HG03025 (cell line): Measurements from ENCODE around the gene GLT1D1.
"Not testable (repeated sequence)": the region's sequence is repeated elsewhere in the genome, so short reads cannot be mapped to it uniquely, and the experiment has no call there.

ENCODE experiments used
- ATAC-seq: cut with Tn5 transposase; IDR thresholded peaks from one replicate; pipeline ENCODE4 v1.9.1; 2021; ENCODE audit warnings: mild to moderate bottlenecking, moderate library complexity; ENCODE audit not compliant: unreplicated experiment, low FRiP score

GLT1D1 gene

DNA sequence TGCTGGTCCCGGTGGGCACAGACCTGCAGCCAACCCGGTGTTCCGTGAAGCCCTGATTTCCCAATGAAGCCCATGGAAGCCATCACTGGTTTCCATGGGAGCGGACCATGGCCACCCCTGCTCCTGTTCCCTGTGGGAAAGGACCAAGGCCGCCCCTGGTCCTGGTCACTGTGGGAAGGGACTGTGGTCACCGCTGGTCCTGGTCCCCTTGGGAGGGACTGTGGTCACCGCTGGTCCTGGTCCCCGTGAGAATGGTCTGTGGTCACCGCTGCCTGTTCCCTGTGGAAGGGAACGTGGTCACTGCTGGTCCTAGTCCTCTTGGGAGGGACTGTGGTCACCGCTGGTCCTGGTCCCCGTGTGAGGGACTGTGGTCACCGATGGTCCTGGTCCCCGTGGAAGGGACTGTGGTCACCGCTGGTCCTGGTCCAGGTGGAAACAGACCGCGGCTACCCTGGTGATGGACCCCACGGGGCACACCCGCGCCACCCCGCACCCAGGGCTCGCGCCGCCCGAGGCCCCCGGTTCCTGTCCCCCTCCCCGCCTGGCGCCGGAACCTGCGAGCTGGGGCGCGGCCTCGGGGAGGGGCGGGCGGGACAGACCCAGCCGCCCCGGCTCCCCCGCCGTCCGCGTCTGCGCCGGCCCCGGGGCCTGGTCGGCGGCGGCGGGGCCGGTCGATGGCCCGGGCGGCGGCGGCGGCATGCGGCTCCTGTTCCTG lies at the start of gene GLT1D1:
TSS of gene GLT1D1 (plus strand) at position 594 of the 715 bp plus-strand sequence. CDS start at position 698, 104 bp downstream.
- no peak for ATAC-seq

GRCh38 chr12:128803788-128804187 lies 49.5 kb upstream of the GLT1D1 start:
- ATAC-seq = no peak

GRCh38 chr12:128804762-128805161 lies 48.5 kb upstream of the GLT1D1 start:
- no peak for ATAC-seq

DNA sequence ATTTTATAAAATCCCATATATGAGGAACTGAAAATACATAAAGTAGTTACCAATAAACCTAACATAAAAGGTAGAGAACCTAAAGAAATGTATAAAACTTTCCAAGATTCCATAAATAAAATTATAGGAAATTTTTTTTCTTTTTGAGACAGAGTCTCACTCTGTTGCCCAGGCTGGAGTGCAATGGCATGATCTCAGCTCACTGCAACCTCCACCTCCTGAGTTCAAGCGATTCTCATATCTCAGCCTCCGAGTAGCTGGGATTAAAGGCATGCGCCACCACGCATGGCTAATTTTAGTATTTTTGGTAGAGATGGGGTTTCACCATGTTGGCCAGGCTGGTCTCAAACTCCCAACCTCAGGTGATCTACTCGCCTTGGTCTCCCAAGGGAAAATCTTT lies 47.9 kb upstream of the GLT1D1 start:
- not testable (repeated sequence) for ATAC-seq

GRCh38 chr12:128806573-128806972 lies 46.7 kb upstream of the GLT1D1 start:
- ATAC-seq = no peak

- no peak for ATAC-seq
These were observed 46.0 kb upstream of the GLT1D1 start for GRCh38 chr12:128807161-128807724.

DNA sequence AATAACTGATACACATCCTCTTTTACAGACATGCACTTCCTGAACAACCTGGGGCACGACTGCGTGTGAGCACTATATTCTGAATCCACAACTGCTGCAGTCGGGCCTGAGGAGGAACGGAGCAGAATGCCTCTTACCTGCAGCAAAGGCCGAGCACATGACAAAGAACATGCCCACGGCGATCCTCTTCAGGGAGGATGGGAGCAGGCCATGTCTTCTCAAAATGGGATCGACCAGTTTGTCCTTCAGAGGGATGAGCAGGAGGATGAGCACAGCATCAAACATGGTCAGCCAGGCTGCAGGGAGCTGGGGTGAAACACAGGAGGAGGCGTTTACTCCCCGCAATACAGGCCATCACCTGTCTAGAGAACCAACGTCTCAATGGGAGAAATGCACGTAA lies 44.6 kb upstream of the GLT1D1 start:
- ATAC-seq = no peak

- ATAC-seq = peak; percentile 64
These were observed 42.8 kb upstream of the GLT1D1 start for GRCh38 chr12:128810182-128811127.

DNA sequence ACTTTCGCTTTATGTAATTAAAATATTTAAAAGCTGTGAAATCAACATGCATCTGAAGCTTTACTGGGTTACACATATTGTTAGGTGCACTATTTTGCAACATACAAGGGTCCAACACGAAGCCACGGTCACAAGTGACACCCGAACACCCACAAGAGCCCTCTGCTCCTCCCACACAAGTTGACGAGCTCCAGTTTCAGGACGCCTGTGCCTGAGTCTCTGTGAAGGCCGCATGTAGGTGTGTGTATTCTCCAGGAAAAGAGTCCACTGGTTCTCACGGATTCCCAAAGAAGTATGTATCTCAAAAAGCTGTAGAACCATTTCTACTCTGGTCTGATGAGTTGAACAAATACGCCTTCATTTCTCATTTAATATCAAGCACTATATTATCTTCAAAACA lies 41.5 kb upstream of the GLT1D1 start:
- ATAC-seq = no peak

- no peak for ATAC-seq
These were observed 39.9 kb upstream of the GLT1D1 start for GRCh38 chr12:128813392-128813791.

DNA sequence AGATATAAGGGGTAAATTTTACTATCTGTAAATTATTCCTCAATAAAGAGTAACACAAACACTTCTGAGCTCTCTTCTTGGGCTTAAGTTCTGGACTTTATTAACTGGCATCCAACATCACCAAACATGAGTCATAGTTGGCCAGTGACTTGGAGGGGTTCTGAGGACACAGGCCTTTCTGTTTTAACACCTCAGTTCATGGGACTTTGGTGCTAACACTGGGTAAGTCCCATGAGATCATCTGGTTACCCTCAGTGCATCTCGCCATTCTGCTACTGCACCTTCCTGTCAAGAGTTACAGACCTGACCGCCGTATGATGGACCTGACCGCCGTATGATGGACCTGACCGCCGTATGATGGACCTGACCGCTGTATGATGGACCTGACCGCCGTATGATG lies 39.4 kb upstream of the GLT1D1 start:
- no peak for ATAC-seq

DNA sequence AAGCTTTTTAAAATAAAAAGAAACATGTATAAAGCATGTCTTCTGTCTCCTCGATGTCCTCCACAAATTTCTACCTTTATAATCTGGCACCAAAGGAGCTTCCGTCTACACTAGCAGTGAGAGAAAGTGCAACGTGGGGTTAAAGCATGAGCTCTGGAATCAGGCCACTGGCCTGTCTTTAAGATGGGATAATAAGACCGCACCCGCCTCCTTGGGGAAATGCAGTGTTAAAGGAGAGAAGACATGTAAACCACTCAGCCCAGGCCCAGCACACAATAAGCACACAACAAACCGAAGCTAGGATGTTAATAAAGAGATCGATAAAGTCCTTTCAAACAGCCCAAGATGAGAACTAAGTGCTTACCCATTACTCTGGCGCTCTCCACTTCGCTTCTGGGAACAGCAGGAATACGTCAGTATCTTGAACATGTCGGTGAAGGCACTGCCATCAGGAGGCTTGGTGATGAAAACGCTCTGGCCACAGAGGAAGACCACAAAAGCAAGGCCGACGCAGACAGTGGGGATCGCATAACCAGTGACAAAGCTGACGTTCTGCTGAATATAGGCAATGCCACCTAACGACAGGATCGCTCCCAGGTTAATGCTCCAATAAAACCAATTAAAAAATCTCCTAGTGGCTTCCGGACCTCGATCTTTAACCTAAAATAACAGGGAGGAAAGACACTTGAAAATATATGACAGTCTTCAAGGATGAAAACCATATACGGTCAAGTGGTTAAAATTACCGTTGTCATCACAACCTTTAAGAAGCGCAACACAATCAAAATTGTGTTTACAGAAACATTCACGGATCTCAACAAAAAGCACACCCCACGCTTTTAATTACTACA lies 38.6 kb upstream of the GLT1D1 start:
- no peak for ATAC-seq

DNA sequence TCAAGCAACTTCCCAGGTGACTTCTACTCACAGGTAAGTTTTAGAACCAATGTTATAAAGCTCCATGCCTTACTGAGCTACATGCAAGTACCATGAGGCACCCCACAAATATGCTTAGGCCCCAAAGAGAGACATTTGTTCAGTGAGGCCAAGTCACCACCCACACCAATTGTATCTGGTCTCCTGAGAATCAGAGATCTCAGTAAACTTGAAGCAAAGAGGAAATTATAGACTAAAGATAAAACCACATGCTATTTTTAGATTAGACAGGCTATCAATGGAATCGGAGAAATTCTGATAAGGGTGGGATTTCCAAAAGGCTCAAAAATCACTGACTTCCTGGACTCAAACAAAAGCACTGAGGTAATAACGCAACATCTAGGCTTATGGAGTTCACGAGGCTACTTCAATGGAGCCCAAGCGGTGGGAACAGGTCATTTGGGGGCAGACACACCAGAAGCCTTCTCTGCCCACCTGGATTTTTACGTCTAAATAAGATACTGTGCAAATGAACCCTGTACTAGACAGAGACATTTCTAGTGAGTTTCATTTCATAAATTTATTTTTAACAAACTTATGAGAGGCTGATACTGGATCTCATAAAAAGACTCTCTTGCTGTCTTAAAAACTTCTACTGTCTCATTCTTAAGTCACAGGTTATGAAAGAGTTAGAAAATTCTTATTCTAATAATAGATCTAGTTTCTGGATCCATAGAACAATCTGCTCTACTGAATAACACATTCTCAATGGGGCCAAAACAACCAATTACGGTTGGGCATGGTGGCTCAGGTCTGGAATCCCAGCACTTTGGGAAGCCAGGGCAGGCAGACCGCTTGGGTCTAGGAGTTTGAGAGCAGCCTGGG lies 37.3 kb upstream of the GLT1D1 start:
- ATAC-seq = no peak

GRCh38 chr12:128816643-128816920 lies 36.7 kb upstream of the GLT1D1 start:
- no peak for ATAC-seq

- ATAC-seq = no peak
These were observed 35.9 kb upstream of the GLT1D1 start for GRCh38 chr12:128817111-128818015.

DNA sequence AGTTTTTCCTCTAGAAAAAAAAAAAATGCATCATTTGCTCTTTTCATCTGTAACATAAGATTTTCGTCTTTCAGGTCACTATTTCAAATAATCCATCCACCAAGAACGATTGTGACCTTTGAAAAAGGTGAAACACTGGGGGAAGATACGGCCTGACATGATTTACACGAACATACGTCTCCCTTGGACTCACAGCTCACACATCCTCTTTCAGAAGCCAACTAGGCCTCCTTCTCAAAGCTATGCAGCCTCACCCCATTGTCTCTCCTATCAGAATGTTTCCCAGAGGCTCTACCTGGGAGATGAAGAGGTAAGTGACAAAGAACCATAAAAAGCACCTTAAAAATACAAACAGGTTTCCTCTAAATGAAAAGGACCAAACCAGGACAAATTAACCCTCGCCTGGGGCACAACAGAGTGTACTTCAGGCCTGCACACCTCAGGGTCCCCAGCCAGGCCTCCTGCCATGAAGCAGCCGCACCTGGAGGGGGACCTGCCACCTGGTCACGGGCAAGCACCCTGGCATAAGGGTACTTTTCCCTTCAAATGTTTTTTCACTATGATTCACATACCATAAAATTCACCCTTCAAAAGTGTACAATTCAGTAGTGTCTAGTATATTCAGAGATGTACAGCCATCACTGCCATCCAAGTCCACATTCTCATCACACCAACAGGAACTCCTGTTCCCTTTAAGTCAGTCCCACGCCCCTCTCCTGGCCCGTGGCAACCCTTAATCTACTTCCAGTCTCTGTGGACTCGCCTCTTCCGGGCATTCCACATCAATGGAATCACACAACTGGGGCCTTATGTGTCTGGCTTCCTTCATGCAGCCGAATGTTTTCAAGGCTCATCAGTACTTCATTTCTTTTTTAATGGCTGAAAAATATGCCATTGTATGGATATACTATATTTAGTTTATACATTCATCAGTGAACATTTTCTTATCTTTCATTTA lies 34.9 kb upstream of the GLT1D1 start:
- ATAC-seq = peak; percentile 31

- no peak for ATAC-seq
These were observed 33.8 kb upstream of the GLT1D1 start for GRCh38 chr12:128819293-128820144.
